Activated naive CD8-positive, alpha-beta T cell treated with anti-CD3 and anti-CD28 coated beads for 36 hours (primary cell): ENCODE data around the gene FAM98C. TPM values are rescaled to one million over a fixed set of nuclear protein-coding genes. Genes with fewer than 3 reads are reported as not detected.
"Not testable (repeated sequence)": the region's sequence is repeated elsewhere in the genome, so short reads cannot be mapped to it uniquely, and the experiment has no call there.

Experiments used
- DNase-seq: peaks from one replicate; pipeline ENCODE4 v3.0.0; 2021
- H3K27ac Mint-ChIP-seq: one replicate; pipeline ENCODE4 v1.8.0; 2022; ENCODE audit warnings: mild to moderate bottlenecking, moderate library complexity, mixed read lengths
- H3K27me3 Mint-ChIP-seq: one replicate; pipeline ENCODE4 v1.8.0; 2022; ENCODE audit warnings: mild to moderate bottlenecking, mixed read lengths
- H3K36me3 Mint-ChIP-seq: one replicate; pipeline ENCODE4 v1.8.0; 2021; ENCODE audit warnings: mild to moderate bottlenecking, mixed read lengths
- H3K4me1 Mint-ChIP-seq: one replicate; pipeline ENCODE4 v1.8.0; 2021; ENCODE audit warnings: mixed read lengths
- H3K4me3 Mint-ChIP-seq: one replicate; pipeline ENCODE4 v1.8.0; 2022; ENCODE audit warnings: mild to moderate bottlenecking, moderate library complexity, mixed read lengths
- H3K9me3 Mint-ChIP-seq: one replicate; pipeline ENCODE4 v1.8.0; 2022; ENCODE audit warnings: mixed read lengths
- total RNA-seq, 2 experiments: library from RNA; stranded (reverse); gene quantifications; one replicate each; pipeline ENCODE4 v1.2.3, GENCODE V29; 2021

Gene FAM98C
- 1 to 10 TPM; 8.1 to 9.3 TPM for total RNA-seq

DNA sequence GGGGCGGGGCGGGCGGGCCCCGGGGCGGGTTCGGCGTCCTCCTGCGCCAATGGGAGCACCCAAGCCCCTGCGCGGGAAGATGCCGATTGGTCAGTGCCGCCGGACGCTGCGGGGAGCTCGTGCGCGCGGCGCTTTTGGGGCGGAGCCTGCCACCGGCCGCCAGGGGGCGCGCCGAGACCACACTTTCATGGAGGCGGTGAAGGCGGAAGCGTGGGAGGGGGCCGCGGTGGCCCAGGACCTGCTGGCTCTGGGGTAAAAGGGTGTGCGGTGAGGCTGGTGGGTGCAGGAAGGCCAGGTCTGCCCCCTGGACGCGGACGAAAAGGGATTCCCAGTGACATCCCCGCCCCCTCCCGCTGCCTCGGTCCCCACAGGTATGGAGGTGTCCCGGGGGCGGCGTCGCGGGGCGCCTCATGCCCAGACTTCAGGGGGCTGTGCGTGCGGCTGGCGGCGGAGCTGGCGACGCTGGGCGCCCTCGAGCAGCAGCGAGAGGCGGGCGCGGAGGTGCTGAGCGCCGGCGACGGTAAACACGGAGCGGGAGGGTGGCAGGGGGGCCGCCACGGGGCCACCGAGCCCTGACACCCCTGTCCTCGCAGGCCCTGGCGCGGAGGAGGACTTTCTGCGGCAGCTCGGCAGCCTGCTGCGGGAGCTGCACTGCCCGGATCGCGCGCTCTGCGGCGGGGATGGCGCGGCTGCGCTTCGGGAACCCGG, at the start of gene FAM98C:
Gene FAM98C, plus strand, starts transcription at position 127 of the 708 bp plus-strand sequence. Its CDS starts 61 bp downstream, at position 188.
- Mint-ChIP-seq H3K36me3 (no peaks in the 10 kb centered on the region), H3K9me3 (no peaks in the 10 kb centered on the region), H3K4me1 (peaks cover 8% of the 10 kb centered on the region), H3K27me3 (no peaks in the 10 kb centered on the region), H3K4me3 (peak within 1 kb of the TSS; percentile 88), H3K27ac (peak within 1 kb of the TSS; percentile 90)
- DNase-seq = peak; percentile 98

DNA sequence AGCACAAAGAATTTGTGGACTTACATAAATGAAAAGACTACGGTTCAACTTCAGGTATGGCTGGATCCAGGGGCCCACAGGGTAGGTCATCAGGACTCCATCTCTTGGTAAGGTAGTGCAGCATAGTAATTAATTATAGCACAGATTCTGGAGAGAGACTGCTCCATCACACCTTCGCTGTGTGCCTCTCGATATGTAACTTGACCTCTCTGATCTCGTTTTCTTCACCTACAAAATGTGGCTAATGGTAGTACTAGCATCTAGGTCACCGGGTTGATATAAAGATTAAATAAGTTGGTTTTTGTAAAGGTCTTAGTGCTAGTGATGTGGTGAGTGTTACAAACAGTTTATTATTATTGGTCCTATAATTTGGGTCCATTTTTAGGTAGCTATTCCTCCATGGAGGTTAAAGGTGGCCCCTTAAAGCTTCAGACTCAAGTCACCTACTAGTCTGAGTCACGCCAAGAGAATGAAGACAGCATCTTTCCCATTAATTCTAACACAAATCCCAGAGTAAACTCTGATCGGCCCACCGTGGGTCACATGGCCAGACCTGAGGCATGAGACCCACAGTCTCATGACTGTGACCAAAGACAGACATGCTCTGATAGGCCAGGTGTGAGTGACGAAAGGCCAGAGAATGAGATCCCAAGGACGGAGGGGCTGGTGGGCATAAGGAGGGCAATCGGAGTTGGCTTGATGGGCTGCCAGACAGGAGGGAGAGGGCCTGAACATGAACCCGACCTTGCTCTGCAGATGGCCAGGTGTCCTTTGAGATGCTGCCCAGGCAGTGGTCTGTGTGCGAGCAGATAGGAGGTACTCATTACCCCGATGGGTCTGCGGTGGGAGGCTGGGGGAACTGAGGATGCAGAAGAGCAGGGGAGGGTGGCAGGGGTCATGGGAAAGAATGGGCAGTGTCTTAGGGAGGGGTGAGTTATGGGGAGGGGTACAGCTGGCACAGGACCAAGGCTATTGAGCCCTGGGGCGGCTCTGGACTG, 46.9 kb upstream of the FAM98C start:
- Mint-ChIP-seq H3K4me3 (no peak overlapping the region), H3K4me1 (peaks cover 4% of the 10 kb centered on the region), H3K36me3 (no peaks in the 10 kb centered on the region), H3K27me3 (peaks cover 18% of the 10 kb centered on the region), H3K27ac (no peak overlapping the region), H3K9me3 (no peaks in the 10 kb centered on the region)
- DNase-seq = no peak

DNA sequence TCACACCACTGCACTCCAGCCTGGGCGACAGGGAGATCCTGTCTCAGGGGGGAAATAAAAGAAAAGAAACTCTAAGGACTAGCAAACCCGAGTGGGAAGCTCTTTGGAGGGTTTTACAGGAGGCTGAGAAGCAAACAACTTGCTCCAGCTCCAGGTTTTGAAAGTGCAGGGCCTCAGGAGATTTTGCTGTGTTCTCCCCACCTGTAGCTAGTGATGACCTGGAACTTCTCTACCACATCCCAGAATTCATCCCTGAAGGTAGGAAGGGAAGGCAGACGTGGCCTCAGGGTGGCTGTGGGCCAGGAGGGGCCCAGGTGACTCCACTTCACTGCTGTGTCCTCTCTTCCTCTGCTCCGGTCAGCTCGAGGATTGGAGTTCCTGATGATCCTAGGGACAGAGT, 44.8 kb upstream of the FAM98C start:
- DNase-seq = no peak
- Mint-ChIP-seq H3K27me3 (peaks cover 24% of the 10 kb centered on the region), H3K9me3 (no peaks in the 10 kb centered on the region), H3K4me1 (peaks cover 9% of the 10 kb centered on the region), H3K36me3 (no peaks in the 10 kb centered on the region), H3K27ac (no peak overlapping the region), H3K4me3 (no peak overlapping the region)

DNA sequence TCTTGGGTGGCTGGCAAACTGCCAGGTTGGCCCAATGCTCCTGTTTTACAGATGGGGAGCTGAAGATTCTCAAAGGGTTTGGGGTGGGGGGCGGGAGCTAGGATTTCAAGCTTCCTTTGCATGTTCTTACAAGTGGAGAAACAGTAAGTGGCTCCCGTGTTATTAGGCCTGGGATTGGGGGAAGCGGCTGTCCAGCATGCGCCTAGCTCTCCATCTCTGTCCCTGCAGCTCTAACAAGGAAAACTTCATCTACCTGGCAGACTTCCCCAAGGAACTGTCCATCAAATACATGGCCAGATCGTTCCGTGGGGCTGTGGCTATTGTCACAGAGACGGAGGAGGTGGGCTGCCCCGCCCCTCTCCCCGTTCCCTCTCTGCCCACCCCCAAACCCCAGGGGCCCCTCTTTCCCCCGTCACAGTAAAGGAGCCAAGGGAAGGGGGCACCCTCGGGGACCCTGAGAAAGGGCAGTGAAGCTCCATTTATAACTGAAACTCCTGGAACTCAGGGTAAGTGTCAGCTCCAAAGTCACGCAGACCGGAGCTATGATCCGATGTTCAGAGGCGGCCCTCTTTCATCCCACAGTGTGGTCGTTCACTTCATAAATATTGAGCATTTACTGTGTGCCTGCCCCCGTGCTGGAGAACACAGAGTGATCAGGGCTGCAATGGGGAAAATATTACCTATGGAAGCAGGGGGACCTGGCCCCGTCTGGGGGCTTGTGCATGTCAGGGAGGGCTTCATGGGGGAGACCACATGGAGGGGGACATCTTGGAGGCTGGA, 43.5 kb upstream of the FAM98C start:
- DNase-seq = no peak
- Mint-ChIP-seq H3K27ac (no peak overlapping the region), H3K27me3 (peaks cover 24% of the 10 kb centered on the region), H3K4me1 (peaks cover 9% of the 10 kb centered on the region), H3K36me3 (no peaks in the 10 kb centered on the region), H3K9me3 (no peaks in the 10 kb centered on the region), H3K4me3 (no peak overlapping the region)

- no peaks in the 10 kb centered on the region for H3K36me3 Mint-ChIP-seq
- no peak for DNase-seq
- H3K27me3 Mint-ChIP-seq = peaks cover 24% of the 10 kb centered on the region
- H3K27ac Mint-ChIP-seq = no peak overlapping the region
- H3K4me1 Mint-ChIP-seq = peaks cover 9% of the 10 kb centered on the region
- no peak overlapping the region for H3K4me3 Mint-ChIP-seq
- no peaks in the 10 kb centered on the region for H3K9me3 Mint-ChIP-seq
Observed at GRCh38 chr19:38360351-38360750, 42.5 kb upstream of the FAM98C start.

- Mint-ChIP-seq H3K9me3 (no peaks in the 10 kb centered on the region), H3K36me3 (no peaks in the 10 kb centered on the region), H3K27ac (no peak overlapping the region), H3K27me3 (peaks cover 27% of the 10 kb centered on the region), H3K4me1 (peaks cover 9% of the 10 kb centered on the region), H3K4me3 (peak overlapping the region; percentile 80)
- DNase-seq = no peak
Observed at GRCh38 chr19:38360839-38361631, 41.9 kb upstream of the FAM98C start.

- Mint-ChIP-seq H3K27me3 (peaks cover 32% of the 10 kb centered on the region), H3K4me1 (peaks cover 9% of the 10 kb centered on the region), H3K27ac (no peak overlapping the region)
Observed at GRCh38 chr19:38361633-38362075, 41.2 kb upstream of the FAM98C start.

DNA sequence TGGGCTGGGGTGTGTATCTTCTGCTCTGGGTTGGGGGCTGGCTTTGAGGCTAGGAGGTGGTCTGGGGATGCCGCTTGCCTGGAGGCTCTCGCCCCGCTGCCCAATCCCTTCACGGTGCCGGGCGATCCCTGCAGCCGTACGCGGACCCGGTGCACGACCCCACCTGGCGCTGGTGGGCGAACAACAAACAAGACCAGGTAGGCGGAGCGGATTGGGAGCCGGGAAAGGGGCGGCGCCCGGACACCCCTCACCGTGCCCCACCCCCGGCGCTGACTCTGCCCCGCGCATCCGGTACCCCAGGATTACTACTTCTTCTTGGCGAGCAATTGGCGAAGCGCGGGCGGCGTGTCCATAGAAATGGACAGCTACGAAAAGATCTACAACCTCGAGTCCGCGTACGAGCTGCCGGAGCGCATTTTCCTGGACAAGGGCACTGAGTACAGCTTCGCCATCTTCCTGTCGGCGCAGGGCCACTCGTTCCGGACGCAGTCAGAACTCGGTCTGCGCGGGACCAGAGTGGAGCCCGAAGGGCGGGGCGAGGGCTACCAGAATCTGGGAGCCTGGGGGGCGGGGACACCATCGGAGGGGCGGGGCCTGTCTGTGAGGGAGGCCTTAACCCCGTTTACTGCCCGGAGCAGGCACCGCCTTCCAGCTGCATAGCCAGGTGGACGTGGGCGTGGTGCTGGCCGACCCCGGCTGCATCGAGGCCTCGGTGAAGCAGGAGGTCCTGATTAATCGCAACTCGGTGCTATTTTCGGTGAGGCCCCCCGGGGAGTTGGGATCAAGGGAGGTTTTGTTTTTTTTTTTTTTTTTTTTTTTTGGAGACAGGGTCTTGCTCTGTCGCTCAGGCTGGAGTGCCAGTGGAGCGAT, 40.6 kb upstream of the FAM98C start:
- H3K4me1 Mint-ChIP-seq = peaks cover 9% of the 10 kb centered on the region
- peak overlapping the region; percentile 80 for H3K4me3 Mint-ChIP-seq
- H3K27me3 Mint-ChIP-seq = peaks cover 32% of the 10 kb centered on the region
- H3K9me3 Mint-ChIP-seq = no peaks in the 10 kb centered on the region
- no peaks in the 10 kb centered on the region for H3K36me3 Mint-ChIP-seq
- DNase-seq = peak; percentile 81
- H3K27ac Mint-ChIP-seq = peak overlapping the region; percentile 58

More at GRCh38 chr19:38361633-38362075, 41.2 kb upstream of the FAM98C start:
- no peaks in the 10 kb centered on the region for H3K9me3 Mint-ChIP-seq
- peak overlapping the region; percentile 80 for H3K4me3 Mint-ChIP-seq
- peak; percentile 78 for DNase-seq
- H3K36me3 Mint-ChIP-seq = no peaks in the 10 kb centered on the region

DNA sequence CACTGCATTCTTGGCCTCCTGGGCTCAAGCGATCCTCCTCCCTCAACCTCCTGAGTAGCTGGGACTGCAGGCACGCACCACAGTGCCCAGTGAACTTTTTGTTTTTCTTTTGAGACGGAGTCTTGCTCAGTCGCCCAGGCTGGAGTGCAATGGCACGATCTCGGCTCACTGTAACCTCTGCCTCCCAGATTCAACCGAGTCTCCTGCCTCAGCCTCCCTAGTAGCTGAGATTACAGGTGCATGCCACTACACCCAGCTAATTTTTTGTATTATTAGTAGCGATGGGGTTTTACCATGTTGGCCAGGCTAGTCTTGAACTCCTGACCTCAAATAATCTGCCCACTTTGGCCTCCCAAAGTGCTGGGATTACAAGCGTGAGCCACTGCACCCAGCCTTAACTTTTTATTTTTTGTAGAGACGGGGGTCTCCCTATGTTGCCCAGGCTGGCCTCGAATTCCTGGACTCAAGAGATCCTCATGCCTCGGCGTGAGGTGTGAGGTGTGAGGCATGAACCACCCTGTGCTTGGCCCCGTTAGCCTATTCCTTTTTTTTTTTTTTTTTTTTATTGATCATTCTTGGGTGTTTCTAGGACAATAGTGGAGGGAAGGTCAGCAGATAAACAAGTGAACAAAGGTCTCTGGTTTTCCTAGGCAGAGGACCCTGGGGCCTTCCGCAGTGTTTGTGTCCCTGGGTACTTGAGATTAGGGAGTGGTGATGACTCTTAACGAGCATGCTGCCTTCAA, 39.8 kb upstream of the FAM98C start:
- Mint-ChIP-seq H3K4me3 (peak overlapping the region; percentile 51), H3K27me3 (peaks cover 39% of the 10 kb centered on the region)
- not testable (repeated sequence) for H3K27ac Mint-ChIP-seq, H3K36me3 Mint-ChIP-seq, DNase-seq, H3K9me3 Mint-ChIP-seq, H3K4me1 Mint-ChIP-seq

- Mint-ChIP-seq H3K36me3 (no peaks in the 10 kb centered on the region), H3K9me3 (no peaks in the 10 kb centered on the region), H3K4me1 (peaks cover under 1% of the 10 kb centered on the region), H3K4me3 (no peak overlapping the region), H3K27me3 (peaks cover 26% of the 10 kb centered on the region), H3K27ac (no peak overlapping the region)
- DNase-seq = no peak
Observed at GRCh38 chr19:38367041-38367440, 35.9 kb upstream of the FAM98C start.

DNA sequence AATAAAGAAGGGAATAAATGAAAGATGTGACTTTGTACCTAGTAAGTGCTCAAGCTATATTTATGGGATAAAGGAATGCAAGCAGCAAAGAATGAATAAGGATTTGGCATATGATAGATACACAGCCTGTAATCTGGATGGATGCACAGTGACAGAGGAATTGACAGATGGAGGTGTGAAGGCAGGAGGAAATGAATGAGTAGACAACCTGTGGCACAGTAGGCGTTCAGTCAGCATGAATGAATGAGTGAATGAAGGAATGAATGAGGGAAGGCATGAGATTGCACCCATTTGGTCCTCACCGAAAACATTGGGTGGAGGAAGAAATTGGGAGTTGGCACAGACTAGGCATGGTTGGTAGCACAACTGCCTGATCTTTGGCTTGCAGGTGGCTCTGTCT, 33.3 kb upstream of the FAM98C start:
- H3K27ac Mint-ChIP-seq = no peak overlapping the region
- H3K4me3 Mint-ChIP-seq = no peak overlapping the region
- peaks cover 3% of the 10 kb centered on the region for H3K4me1 Mint-ChIP-seq
- H3K36me3 Mint-ChIP-seq = peaks cover under 1% of the 10 kb centered on the region
- no peak for DNase-seq
- H3K27me3 Mint-ChIP-seq = peaks cover 26% of the 10 kb centered on the region
- H3K9me3 Mint-ChIP-seq = no peaks in the 10 kb centered on the region

- H3K4me1 Mint-ChIP-seq = peaks cover 3% of the 10 kb centered on the region
- H3K9me3 Mint-ChIP-seq = no peaks in the 10 kb centered on the region
- H3K27me3 Mint-ChIP-seq = peaks cover 26% of the 10 kb centered on the region
- no peak overlapping the region for H3K4me3 Mint-ChIP-seq
- H3K27ac Mint-ChIP-seq = no peak overlapping the region
- DNase-seq = no peak
- H3K36me3 Mint-ChIP-seq = peaks cover 7% of the 10 kb centered on the region
Observed at GRCh38 chr19:38370299-38370698, 32.6 kb upstream of the FAM98C start.

GRCh38 chr19:38371081-38371480, 31.8 kb upstream of the FAM98C start:
- Mint-ChIP-seq H3K27me3 (peaks cover 23% of the 10 kb centered on the region), H3K4me1 (peaks cover 7% of the 10 kb centered on the region), H3K4me3 (no peak overlapping the region), H3K9me3 (no peaks in the 10 kb centered on the region), H3K27ac (no peak overlapping the region), H3K36me3 (peaks cover 14% of the 10 kb centered on the region)
- no peak for DNase-seq
